ENCODE data around the gene DDB1. TPM values are rescaled to one million over a fixed set of nuclear protein-coding genes. Genes with fewer than 3 reads are reported as not detected.

Gene DDB1
- total RNA-seq, 2 donors from 2014 or later, result 118 to 133 TPM

DNA sequence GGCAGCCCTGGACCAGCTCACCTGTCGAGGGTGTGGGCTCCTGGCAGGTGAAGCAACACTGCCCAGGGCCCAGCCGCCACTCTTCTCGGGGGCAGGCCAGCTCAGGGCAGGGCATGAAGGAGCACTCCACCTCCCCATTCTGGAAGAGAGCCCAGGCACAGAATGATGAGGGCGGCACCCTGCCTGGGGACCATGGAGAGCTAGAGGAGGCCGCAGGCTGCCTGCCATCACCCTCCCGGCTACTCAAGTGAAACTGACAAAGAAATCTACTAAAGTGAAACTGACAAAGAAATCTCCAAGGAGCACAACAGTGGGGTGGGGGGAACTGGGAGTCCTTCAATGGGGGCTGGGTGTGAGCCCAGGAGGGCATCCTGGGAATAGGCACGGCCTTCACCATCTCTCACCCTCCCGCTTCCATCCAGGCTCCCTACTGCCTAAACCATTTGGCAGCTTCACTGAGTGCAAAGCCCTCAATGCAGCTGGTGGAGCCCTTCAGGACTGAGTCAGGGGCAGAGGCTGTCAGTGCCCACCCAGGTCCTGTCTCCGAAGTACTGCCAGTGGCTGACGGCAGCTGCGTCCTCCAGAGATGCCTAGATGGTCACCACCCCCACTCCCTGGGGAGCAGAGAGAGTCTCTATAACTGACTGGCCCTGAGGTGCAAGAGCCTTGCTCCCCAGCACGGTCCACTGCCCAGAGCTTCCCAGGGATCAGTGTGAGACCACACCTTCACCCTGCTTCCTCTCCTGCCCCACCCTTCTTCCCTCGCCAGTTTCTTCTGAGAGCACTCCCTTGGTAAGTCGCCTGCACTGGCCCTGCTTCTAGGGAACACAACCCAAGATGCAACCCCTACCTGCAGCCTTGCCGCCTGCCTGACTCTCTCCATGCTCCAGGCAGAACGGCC lies 59.5 kb downstream of the DDB1 start:
- Histone ChIP-seq H3K27ac (no peak overlapping the region), H3K4me1 (no peaks in the 10 kb centered on the region), H3K4me3 (no peak overlapping the region), H3K27me3 (no peaks in the 10 kb centered on the region), H3K9me3 (no peaks in the 10 kb centered on the region), H3K36me3 (no peaks in the 10 kb centered on the region)
- no peak for DNase-seq (ENCODE audit: low spot score)
- TF ChIP-seq, protein P1, sequence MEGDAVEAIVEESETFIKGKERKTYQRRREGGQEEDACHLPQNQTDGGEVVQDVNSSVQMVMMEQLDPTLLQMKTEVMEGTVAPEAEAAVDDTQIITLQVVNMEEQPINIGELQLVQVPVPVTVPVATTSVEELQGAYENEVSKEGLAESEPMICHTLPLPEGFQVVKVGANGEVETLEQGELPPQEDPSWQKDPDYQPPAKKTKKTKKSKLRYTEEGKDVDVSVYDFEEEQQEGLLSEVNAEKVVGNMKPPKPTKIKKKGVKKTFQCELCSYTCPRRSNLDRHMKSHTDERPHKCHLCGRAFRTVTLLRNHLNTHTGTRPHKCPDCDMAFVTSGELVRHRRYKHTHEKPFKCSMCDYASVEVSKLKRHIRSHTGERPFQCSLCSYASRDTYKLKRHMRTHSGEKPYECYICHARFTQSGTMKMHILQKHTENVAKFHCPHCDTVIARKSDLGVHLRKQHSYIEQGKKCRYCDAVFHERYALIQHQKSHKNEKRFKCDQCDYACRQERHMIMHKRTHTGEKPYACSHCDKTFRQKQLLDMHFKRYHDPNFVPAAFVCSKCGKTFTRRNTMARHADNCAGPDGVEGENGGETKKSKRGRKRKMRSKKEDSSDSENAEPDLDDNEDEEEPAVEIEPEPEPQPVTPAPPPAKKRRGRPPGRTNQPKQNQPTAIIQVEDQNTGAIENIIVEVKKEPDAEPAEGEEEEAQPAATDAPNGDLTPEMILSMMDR (IDR thresholded peaks at IDR 0.05), result no peak

DNA sequence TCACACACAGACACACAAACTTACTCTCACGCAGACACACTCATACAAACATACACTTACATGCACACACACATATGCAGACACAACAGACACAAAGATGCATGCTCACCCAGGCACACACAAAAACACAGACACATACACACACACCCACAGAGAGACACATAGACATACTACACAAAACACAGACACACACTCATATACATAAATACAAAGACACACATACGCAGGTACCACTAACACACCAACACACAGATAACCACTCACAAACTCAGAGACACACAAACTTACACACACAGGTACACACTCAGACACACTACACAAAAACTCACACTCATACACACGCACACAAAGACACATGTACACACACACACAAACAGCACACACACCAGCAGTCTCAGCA lies 60.2 kb downstream of the DDB1 start:
- TF ChIP-seq, protein P1 (IDR thresholded peaks at IDR 0.05), result no peak

DNA sequence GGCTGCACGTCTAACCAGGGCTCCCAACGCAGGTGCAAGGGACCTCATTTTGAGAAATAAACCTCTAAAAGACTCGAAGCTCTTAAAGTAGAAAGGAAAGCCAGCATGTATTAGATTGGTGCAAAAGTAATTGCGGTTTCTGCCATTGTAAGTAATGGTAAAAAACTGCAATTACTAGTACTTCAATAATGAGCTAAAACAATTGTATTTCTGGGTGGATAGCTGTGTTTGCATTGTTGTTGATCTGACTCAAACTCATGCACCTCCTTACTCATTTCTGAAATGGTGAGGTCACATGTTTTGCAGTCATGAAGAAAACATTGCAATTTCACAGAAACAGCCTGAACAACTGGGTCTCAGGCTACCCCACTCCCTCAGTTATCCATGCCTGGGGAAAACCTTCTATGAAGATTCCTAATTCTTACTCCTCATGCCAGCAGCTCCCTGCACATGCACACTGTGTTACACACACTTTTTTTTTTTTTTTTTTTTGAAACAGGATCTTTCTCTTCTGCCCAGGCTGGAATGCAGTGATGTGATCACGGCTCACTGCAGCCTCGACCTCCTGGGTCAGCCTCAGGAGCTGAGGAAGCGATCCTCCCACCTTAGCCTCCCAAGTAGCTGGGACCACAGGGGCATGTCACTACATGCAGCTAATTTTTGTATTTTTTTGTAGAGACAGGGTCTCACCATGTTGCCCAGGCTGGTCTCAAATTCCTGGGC lies 62.4 kb downstream of the DDB1 start:
- H3K4me1 ChIP-seq, result no peaks in the 10 kb centered on the region
- TF ChIP-seq, protein P1 (IDR thresholded peaks at IDR 0.05), result no peak
- H3K9me3 ChIP-seq, result no peaks in the 10 kb centered on the region
- DNase-seq (ENCODE audit: low spot score), result no peak
- no peaks in the 10 kb centered on the region for H3K27me3 ChIP-seq
- H3K27ac ChIP-seq, result no peak overlapping the region
- H3K4me3 ChIP-seq, result no peak overlapping the region
- H3K36me3 ChIP-seq, result no peaks in the 10 kb centered on the region

More for the DNA sequence above, 60.2 kb downstream of the DDB1 start:
- Histone ChIP-seq H3K9me3 (no peaks in the 10 kb centered on the region), H3K4me3 (no peak overlapping the region), H3K4me1 (no peaks in the 10 kb centered on the region), H3K27me3 (no peaks in the 10 kb centered on the region), H3K36me3 (no peaks in the 10 kb centered on the region), H3K27ac (no peak overlapping the region)
- DNase-seq (ENCODE audit: low spot score), result no peak

DNA sequence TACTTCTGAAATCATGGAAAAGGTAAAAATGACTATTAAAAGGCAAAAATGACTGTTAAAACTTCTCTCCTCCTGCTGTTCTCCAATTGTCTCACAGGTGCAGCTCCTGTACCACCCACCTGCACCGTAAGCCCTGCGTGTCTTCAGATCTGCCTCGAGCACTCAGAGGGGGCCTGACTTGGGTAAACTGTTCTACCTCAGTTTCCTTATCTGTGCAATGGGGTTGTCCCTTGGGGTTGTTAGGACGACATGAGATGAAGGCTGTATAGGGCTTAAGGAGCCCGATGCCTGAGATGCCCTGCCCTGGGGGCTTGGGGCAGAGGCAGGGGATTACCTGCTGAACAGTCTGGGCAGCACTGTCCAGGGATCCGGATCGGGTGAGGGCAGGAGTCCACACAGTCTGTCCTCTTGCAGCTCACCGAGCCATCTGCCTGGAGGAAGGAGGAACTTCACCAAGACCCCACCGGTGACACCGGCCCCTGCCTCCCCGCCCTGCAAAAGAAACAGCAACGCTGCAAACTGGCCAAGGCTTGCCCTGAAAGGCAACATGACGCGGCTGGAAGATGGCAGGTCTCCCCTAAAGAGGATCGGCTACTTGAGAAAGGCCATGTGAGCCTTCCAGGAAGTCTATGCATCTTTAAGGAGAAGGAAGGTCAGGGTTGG lies 64.2 kb downstream of the DDB1 start:
- no peaks in the 10 kb centered on the region for H3K4me1 ChIP-seq
- no peak for DNase-seq (ENCODE audit: low spot score)
- TF ChIP-seq, protein P1 (IDR thresholded peaks at IDR 0.05), result no peak
- H3K27ac ChIP-seq, result no peak overlapping the region
- no peaks in the 10 kb centered on the region for H3K36me3 ChIP-seq
- no peak overlapping the region for H3K4me3 ChIP-seq
- H3K9me3 ChIP-seq, result no peaks in the 10 kb centered on the region
- H3K27me3 ChIP-seq, result no peaks in the 10 kb centered on the region

DNA sequence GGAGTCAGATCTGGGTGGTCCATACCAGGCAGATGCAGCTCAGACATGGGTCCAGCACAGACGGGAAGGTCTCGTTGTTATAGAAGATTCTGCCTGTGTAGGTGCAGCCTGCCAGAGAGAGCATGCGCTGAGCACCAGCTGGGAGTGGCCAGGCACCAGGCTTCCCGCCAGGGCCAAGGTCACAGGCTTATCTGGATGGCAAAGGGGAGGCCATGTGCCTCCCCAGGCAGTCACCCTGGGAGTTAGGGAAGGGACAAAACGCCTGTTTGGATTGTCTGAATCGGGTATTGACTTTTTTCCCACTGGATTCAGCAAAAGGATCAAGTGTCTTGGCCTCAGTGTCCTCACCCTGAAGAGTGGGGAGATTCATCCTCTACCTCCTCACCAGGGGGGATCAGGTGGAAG lies 65.5 kb downstream of the DDB1 start:
- Histone ChIP-seq H3K36me3 (no peaks in the 10 kb centered on the region), H3K27ac (no peak overlapping the region), H3K9me3 (no peaks in the 10 kb centered on the region), H3K4me3 (no peak overlapping the region), H3K4me1 (no peaks in the 10 kb centered on the region), H3K27me3 (no peaks in the 10 kb centered on the region)
- TF ChIP-seq, protein P1 (IDR thresholded peaks at IDR 0.05), result no peak
- no peak for DNase-seq (ENCODE audit: low spot score)
